ENCODE data around the gene DCDC2C.

Gene DCDC2C

DNA sequence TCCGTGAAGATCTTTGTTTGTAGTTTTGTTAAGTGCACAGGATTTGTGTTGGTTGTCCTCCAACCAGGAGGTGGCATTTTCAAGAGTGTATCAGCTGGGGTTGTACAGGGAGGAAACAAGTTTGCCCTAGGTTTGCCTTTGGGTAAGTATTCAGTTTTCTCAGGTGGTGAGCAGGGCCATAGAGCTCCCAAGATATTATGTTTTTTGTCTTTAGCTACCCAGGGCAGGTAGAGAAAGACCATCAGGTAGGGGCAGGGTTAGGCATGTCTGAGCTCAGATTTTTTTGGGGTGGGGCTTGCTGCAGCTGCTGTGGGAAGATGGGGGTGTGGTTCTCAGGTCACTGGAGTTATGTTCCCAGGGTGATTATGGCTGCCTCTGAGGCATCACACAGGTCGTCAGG is 191.6 kb downstream of the DCDC2C start:
- H3K4me1 ChIP-seq (ENCODE audit: control insufficient read depth, insufficient read depth, low read length, unreplicated experiment): no peaks in the 10 kb centered on the region
- H3K27ac ChIP-seq (ENCODE audit: low read depth, low read length): no peak overlapping the region
- no peaks in the 10 kb centered on the region for H3K36me3 ChIP-seq (ENCODE audit: insufficient read depth, low read length)
- no peak overlapping the region for H3K4me3 ChIP-seq (ENCODE audit: low read depth, low read length)
- no peak overlapping the region for H2AFZ ChIP-seq (ENCODE audit: low read length, unreplicated experiment)
- H3K79me2 ChIP-seq (ENCODE audit: control insufficient read depth, insufficient read depth, low read length, unreplicated experiment): no peaks in the 10 kb centered on the region
- no peaks in the 10 kb centered on the region for H3K27me3 ChIP-seq (ENCODE audit: insufficient read depth, low read length)

All from ACC112 (cell line).